Testis (tissue), 3 donors: ENCODE data around the gene GSAP. TPM values are rescaled to one million over a fixed set of nuclear protein-coding genes. Genes with fewer than 3 reads are reported as not detected.

Source experiments
- DNase-seq: peaks from one replicate; pipeline ENCODE4 v3.0.0-alpha.2; 2019
- H3K27ac ChIP-seq, 2 donors: fragments of 200-600 bp; sonication (generic); one replicate each; pipeline ENCODE4 v1.5.1; 2019
- H3K27me3 ChIP-seq: fragments of 200-600 bp; sonication (generic); one replicate; pipeline ENCODE4 v1.5.1; 2019
- H3K36me3 ChIP-seq: fragments of 200-600 bp; sonication (generic); one replicate; pipeline ENCODE4 v1.5.1; 2017; ENCODE audit warnings: low read depth; ENCODE audit errors: missing control alignments
- H3K4me1 ChIP-seq: fragments of 200-600 bp; sonication (generic); one replicate; pipeline ENCODE4 v1.5.1; 2019
- H3K4me3 ChIP-seq, 2 donors: fragments of 200-600 bp; sonication (generic); one replicate each; pipeline ENCODE4 v1.5.1; 2017 to 2019
- H3K9me3 ChIP-seq: fragments of 200-600 bp; sonication (generic); one replicate; pipeline ENCODE4 v1.5.1; 2017
- POLR2A ChIP-seq: fragments of 450-650 bp; IDR thresholded peaks from one replicate; pipeline ENCODE4 v1.6.1; 2017; ENCODE audit warnings: antibody characterized with exemption, mild to moderate bottlenecking, moderate library complexity
- WGBS, 2 donors: methylation state at CpG; one replicate each; pipeline ENCODE4 v1.1.5; 2018; 5-methylcytosine and 5-hydroxymethylcytosine counted together
- intact Hi-C: fragments of 100-400 bp; cut with DNase I; formaldehyde crosslinking; loops from one replicate; pipeline ENCODE4 v1.15.1; 2023; ENCODE audit warnings: low total_unique reads
- polyA plus RNA-seq: library from polyadenylated mRNA; stranded (reverse); fragments of 350-450 nt; fragmentation: Illumina TruSeq; extraction: RNeasy Lipid Tissue Mini Kit (QIAGEN cat#74804); gene quantifications from one replicate; pipeline ENCODE4 v1.2.3, GENCODE V29; 2014; ENCODE audit warnings: low read depth, low replicate concordance; ENCODE audit not compliant: insufficient read depth
- total RNA-seq, 2 donors: library from RNA; depleted of rRNA; stranded (reverse); fragments of >200 nt; gene quantifications; one replicate each; pipeline ENCODE4 v1.2.3, GENCODE V29; 2016
- TF ChIP-seq, protein P1 (sequence below), 3 experiments: fragments of 450-650 bp in 2 of 3; fragments of 200-600 bp in 1 of 3; sonication (generic) in 1 of 3; IDR thresholded peaks; one replicate each; pipeline ENCODE4 v1.5.1; 2016 to 2019; ENCODE audit warnings: antibody characterized with exemption in 3 of 3, mild to moderate bottlenecking in 2 of 3, moderate library complexity in 1 of 3

The GSAP gene
- total and polyA plus RNA-seq, 3 donors from 2014 or later: 6.0 to 16.2 (median 14.6) TPM

DNA sequence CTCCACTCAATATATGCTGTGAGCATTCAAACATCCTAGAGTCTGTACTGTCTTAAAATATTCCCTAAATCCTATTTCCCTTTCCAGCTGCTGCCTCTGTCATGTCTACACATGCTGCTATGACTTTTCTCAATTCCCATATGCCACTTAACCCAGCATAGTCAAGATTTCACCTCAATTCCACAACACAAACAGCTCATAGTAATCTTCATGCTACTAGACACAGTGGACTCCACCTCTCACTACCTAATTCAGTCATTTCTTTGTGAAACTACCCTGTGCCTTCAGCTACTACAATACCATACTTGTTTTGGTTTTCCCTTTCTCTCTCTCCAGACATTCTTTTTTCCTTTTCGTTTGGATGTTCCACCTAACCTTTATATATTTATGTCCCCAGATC is 45.5 kb downstream of the GSAP start:
- TF ChIP-seq, protein P1, sequence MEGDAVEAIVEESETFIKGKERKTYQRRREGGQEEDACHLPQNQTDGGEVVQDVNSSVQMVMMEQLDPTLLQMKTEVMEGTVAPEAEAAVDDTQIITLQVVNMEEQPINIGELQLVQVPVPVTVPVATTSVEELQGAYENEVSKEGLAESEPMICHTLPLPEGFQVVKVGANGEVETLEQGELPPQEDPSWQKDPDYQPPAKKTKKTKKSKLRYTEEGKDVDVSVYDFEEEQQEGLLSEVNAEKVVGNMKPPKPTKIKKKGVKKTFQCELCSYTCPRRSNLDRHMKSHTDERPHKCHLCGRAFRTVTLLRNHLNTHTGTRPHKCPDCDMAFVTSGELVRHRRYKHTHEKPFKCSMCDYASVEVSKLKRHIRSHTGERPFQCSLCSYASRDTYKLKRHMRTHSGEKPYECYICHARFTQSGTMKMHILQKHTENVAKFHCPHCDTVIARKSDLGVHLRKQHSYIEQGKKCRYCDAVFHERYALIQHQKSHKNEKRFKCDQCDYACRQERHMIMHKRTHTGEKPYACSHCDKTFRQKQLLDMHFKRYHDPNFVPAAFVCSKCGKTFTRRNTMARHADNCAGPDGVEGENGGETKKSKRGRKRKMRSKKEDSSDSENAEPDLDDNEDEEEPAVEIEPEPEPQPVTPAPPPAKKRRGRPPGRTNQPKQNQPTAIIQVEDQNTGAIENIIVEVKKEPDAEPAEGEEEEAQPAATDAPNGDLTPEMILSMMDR (IDR thresholded peaks at IDR 0.05): no peak
- TF ChIP-seq POLR2A: no peak
- no peak for DNase-seq
- intact Hi-C loops: no loop called here
- Histone ChIP-seq H3K4me3 (no peak overlapping the region), H3K27ac (no peak overlapping the region), H3K9me3 (no peaks in the 10 kb centered on the region), H3K4me1 (no peaks in the 10 kb centered on the region), H3K27me3 (no peaks in the 10 kb centered on the region), H3K36me3 (no peaks in the 10 kb centered on the region)
- 84 to 86% methylated on average over 1 of the region's 1 CpG for WGBS, 2 donors

DNA sequence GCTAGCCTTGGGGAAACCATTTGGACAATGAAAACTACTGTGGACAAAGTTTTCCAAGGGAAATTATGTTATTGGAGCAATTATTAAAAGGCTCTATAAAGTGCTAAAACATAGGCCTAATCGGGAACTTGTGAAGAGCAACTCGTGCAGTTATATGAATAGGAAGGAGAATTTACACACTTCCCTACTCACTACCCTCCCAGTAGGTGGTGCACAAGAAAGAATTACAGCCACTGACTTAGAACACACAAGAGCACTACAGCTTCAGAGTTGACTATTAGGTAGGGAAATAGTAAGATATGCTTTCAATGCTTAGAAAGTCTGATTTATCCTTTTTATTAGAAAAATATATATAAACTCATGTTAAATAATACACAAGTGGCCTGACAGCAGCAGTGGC is 47.2 kb downstream of the GSAP start:
- H3K27me3 ChIP-seq: no peaks in the 10 kb centered on the region
- 86 to 89% methylated on average over 2 of the region's 2 CpGs for WGBS, 2 donors
- no peak overlapping the region for H3K4me3 ChIP-seq
- TF ChIP-seq POLR2A: no peak
- TF ChIP-seq, protein P1 (IDR thresholded peaks at IDR 0.05): no peak
- no peaks in the 10 kb centered on the region for H3K36me3 ChIP-seq
- H3K9me3 ChIP-seq: no peaks in the 10 kb centered on the region
- DNase-seq: no peak
- intact Hi-C loops: no loop called here
- H3K4me1 ChIP-seq: no peaks in the 10 kb centered on the region
- no peak overlapping the region for H3K27ac ChIP-seq

DNA sequence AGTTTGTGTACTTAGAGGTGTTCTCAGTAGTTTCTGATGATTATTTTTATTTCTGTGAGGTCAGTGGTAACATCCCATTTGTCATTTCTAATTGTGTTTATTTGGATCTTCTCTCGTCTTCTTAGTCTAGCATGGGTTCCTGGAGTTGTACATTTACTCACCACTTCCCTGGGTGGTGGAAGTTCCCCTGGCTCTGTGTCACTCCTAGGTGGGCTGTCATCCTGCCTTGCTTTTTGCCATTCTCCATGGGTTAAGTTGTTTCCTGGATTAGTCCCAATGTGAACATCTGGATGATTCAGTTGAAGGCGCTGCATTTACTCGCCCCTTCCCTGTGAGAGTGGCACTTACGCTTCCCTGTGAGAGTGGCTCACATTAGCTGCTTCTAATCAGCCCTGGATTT is 48.2 kb downstream of the GSAP start:
- DNase-seq: no peak
- 95 to 98% methylated on average over 4 of the region's 4 CpGs for WGBS, 2 donors

DNA sequence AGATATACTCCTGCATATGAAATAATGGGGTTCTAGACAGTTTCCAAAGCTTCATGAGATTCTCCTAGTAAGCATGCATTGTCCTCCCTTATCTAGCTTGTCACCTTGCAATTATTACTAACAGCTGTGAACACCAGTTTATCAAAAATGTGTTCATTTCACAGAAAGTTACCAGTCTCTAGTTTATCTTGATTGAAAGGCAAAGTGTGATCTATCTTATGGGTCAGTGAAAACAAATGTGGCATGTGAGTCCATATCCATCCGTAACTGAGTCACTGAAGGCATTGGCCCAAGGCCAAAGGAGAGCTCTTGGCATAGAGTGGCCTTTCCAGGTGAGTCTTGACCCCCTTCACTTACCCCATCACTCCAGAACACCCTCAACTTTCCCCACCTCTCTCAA is 53.2 kb downstream of the GSAP start:
- intact Hi-C loops: no loop called here

More for the DNA sequence above, 48.2 kb downstream of the GSAP start:
- H3K4me1 ChIP-seq: no peaks in the 10 kb centered on the region
- H3K9me3 ChIP-seq: no peaks in the 10 kb centered on the region
- no peaks in the 10 kb centered on the region for H3K36me3 ChIP-seq
- TF ChIP-seq, protein P1 (IDR thresholded peaks at IDR 0.05): no peak
- TF ChIP-seq POLR2A: no peak
- no peak overlapping the region for H3K4me3 ChIP-seq
- H3K27me3 ChIP-seq: no peaks in the 10 kb centered on the region
- no peak overlapping the region for H3K27ac ChIP-seq
- intact Hi-C loops: no loop called here

DNA sequence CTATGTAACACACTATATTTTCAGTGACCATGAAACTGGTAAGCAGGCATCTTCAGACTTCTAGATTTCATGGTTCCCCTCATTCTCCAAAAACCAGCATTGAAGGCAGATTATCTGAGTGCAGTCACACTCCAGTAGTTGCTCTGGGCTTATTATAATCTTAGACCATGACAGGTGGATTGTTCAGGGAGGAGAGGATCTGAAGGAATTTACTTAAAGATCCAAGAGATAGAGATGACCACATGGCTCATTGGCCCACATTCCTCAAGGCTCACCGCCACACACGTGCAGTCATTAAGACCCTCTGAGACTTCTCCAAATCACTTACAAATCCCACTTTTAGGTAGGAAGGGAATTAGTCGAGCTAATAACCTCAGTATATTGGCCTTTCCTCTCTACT is 55.2 kb downstream of the GSAP start:
- H3K36me3 ChIP-seq: no peaks in the 10 kb centered on the region
- H3K4me3 ChIP-seq: no peak overlapping the region
- no peak for DNase-seq
- H3K9me3 ChIP-seq: no peaks in the 10 kb centered on the region
- 91 to 93% methylated on average over 3 of the region's 3 CpGs for WGBS, 2 donors
- H3K4me1 ChIP-seq: no peaks in the 10 kb centered on the region
- intact Hi-C loops: no loop called here
- H3K27me3 ChIP-seq: no peaks in the 10 kb centered on the region
- no peak for TF ChIP-seq POLR2A
- TF ChIP-seq, protein P1 (IDR thresholded peaks at IDR 0.05): no peak
- no peak overlapping the region for H3K27ac ChIP-seq

More for the DNA sequence above, 53.2 kb downstream of the GSAP start:
- H3K27ac ChIP-seq: no peak overlapping the region
- 46 to 68% methylated on average over 1 of the region's 1 CpG for WGBS, 2 donors
- no peaks in the 10 kb centered on the region for H3K4me1 ChIP-seq
- no peak overlapping the region for H3K4me3 ChIP-seq
- no peak for DNase-seq
- no peak for TF ChIP-seq POLR2A
- TF ChIP-seq, protein P1 (IDR thresholded peaks at IDR 0.05): no peak
- no peaks in the 10 kb centered on the region for H3K36me3 ChIP-seq
- H3K9me3 ChIP-seq: no peaks in the 10 kb centered on the region
- H3K27me3 ChIP-seq: no peaks in the 10 kb centered on the region
